ENCODE data around the gene SORCS2.
A peak's percentile ranks its signal among the peaks of the same experiment; 100 is the strongest.

Gene SORCS2

DNA sequence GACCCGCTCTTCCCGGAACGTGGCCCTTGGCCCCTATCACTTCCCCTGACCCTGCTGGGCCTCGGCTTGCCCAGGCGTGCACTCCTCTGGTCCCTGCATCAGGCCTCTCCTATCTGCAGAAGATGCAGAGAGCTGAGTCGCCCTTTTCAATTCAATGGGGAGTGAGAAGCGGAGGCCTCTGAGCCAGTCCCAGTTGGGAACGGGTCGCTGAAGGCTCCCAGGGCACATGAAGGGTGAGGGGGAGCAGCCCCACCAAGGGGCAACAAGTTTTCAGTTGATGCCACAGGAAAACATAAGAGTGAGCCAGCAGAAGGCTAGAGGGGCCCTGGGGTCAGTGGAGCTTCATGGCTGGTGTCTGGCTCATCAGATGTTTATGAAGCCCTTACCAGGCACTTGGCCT, 225.3 kb downstream of the SORCS2 start:
- no peak for TF ChIP-seq CTCF (IDR thresholded peaks at IDR 0.05; ENCODE audit: low read depth, low read length)
- H3K9me3 ChIP-seq = no peaks in the 10 kb centered on the region; the same call in 1 of the 2 replicates
- H3K4me3 ChIP-seq (ENCODE audit: low read depth, low read length) = no peak overlapping the region
- no peaks in the 10 kb centered on the region for H3K27me3 ChIP-seq
- no peaks in the 10 kb centered on the region for H3K36me3 ChIP-seq
- H3K4me1 ChIP-seq = no peaks in the 10 kb centered on the region
- DNase-seq = peak; percentile 1

GRCh38 chr4:7418131-7418943, 226.0 kb downstream of the SORCS2 start:
- H3K4me3 ChIP-seq (ENCODE audit: low read depth, low read length) = no peak overlapping the region
- H3K27me3 ChIP-seq = no peaks in the 10 kb centered on the region
- no peaks in the 10 kb centered on the region for H3K4me1 ChIP-seq
- H3K36me3 ChIP-seq = no peaks in the 10 kb centered on the region
- no peaks in the 10 kb centered on the region; the same call in 1 of the 2 replicates for H3K9me3 ChIP-seq
- no peak for TF ChIP-seq CTCF (IDR thresholded peaks at IDR 0.05; ENCODE audit: low read depth, low read length)
- DNase-seq = peak; percentile 2

- Histone ChIP-seq H3K9me3 (no peaks in the 10 kb centered on the region; the same call in 1 of the 2 replicates), H3K36me3 (no peaks in the 10 kb centered on the region), H3K27me3 (no peaks in the 10 kb centered on the region), H3K4me1 (no peaks in the 10 kb centered on the region), H3K4me3 (ENCODE audit: low read depth, low read length) (no peak overlapping the region)
- TF ChIP-seq CTCF (IDR thresholded peaks at IDR 0.05; ENCODE audit: low read depth, low read length) = no peak
- no peak for DNase-seq
Observed at GRCh38 chr4:7419961-7420660, 227.8 kb downstream of the SORCS2 start.

DNA sequence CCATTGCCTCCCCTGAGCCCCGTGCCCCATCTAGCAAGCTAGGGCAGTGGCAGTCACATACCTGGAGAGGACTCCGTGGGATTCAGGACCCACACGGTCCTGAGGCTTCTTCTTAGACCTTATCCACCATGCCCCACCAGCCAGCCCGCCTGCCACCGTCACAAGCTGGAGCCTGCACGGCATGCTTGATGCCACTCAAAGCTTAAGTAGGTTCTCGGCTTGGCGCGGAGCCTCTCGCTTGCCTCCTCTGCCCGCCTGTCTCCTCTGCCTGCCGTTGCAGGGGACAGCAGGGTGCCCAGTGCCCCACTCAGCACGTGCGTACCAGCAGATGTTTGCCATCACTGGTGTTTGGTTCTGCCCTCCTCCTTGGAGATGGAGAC, 228.3 kb downstream of the SORCS2 start:
- no peak for TF ChIP-seq CTCF (IDR thresholded peaks at IDR 0.05; ENCODE audit: low read depth, low read length)
- Histone ChIP-seq H3K27me3 (no peaks in the 10 kb centered on the region), H3K9me3 (no peaks in the 10 kb centered on the region; the same call in 1 of the 2 replicates), H3K36me3 (no peaks in the 10 kb centered on the region), H3K4me3 (ENCODE audit: low read depth, low read length) (no peak overlapping the region), H3K4me1 (no peaks in the 10 kb centered on the region)
- DNase-seq = no peak

DNA sequence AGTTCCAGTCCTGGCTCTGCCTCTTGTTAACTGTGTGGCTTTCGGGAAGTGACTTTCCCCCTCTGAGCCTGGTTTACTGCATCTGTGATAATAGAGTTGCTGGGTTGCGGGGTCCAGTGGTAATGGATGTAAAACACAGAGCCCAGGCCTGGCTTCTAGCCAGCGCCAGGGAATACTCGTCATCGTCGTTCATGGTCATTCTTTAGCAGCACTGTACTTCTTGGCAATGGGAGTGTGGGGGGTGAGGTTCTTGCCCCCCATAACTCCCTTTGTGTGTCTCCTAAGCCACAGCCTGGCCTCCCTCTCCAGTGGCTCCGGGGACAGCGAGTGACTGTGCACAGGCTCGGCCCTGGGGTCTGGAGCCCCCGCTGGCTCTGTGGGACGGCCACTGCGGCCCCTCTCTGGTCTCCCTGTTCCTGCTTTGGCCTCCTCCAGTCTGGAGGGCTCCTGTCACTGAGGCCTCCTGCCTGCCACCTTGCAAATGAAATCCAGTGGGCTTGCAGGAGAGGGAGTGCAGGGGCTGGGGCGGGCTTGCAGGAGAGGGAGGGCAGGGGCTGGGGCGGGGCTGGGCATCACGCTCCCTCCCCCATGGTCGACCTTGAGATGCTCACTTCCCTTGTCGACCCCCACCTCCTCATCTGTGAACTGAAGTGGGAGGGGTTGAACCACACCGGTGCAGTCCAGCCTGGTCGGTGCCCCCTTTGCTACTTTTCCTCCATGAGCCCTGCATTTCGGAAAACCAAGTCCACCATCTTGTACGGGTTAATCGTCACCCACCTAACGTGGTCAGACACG, 229.2 kb downstream of the SORCS2 start:
- TF ChIP-seq CTCF (IDR thresholded peaks at IDR 0.05; ENCODE audit: low read depth, low read length) = no peak

More for the DNA sequence above, 229.2 kb downstream of the SORCS2 start:
- H3K4me1 ChIP-seq = no peaks in the 10 kb centered on the region
- H3K27me3 ChIP-seq = no peaks in the 10 kb centered on the region
- peak; percentile 1 for DNase-seq
- H3K4me3 ChIP-seq (ENCODE audit: low read depth, low read length) = no peak overlapping the region
- H3K36me3 ChIP-seq = no peaks in the 10 kb centered on the region
- H3K9me3 ChIP-seq = no peaks in the 10 kb centered on the region; the same call in 1 of the 2 replicates

Data from BE2C (cell line).